ENCODE data around the gene PBX1.
A peak's percentile ranks its signal among the peaks of the same experiment; 100 is the strongest.

PBX1 gene

DNA sequence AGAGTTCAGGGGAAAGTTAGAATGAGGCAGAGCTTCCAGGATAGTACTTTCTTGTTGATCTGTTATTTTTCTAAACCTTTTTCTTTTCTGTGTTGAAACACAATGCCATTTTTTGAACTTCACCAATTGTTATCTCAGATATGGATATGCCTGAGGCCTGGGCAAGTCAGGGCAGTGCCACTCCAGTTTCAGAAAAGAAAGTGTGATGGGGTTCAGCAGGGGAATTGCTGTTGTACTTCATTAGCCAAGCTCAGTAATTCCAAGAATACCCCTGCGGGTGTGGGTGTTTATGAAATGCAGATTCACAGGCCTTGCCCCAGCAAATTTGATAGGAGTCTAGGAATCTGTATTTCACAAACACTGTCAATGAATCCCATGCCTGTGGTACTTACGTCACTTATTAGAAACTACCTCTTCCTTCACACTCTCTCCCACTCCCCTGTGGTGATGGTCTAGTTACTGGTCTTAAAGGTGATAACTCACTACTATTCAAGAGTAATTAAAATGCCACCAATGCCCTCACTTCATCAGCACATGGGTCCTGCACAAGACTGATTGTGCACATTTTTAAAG, 142.3 kb downstream of the PBX1 start:
- no peak for DNase-seq

DNA sequence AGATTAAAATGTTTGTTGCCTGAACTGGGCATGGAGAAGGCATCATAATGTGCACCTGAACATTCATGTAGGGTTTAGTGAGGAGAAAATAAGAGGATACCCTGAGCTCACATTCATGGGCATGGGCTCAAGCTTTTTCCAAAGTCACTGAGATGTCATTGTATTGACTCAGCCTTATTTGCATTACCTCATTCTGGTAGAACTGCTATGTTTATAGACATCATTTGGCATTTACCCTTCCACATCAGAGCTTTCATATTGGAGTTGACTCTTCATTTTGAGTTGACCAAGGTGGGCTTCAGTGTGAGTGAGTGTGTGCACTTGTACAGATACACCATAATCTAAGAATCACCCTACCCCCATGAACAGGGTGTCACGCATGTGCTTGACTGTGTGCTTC, 143.2 kb downstream of the PBX1 start:
- DNase-seq, result no peak

DNA sequence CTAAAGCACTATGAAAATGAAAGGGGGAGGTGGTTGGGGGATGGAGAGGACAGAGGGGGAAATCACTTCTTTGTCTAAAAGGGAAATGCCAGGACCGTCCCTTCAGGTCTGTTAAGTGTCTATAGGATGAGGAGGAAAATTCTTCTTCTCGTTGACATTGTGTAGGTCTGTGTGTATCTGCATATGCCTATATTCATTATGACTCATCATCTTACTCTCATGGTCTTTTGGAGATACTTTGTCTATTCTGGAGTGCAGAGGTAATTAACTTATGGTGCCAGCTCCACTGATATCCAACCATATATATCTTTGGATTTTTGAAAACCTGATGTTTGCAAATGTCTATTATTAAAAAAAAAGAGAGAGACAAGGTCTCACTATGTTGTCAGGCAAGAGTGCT, 143.7 kb downstream of the PBX1 start:
- DNase-seq, result no peak

DNA sequence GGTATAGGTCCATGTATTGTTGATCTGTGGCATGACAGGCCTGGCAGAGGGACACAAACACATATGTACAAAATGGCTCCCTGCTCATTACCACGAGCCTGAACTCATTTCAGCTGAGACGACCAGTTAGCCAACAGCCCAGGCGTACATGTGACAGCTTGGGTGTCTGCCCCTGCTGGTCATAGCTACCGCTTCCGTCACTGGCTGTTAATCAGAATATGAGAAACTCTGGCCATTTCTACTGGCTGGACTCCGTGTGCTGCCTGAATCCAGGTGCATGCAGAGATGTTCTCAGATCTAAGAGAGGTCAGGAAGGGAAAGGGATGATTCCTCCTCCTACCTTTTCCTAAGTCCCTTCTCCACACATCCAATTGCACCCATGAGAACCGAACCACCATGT, 144.5 kb downstream of the PBX1 start:
- DNase-seq, result peak in 2 of 14 donors; percentile 29 to 68

DNA sequence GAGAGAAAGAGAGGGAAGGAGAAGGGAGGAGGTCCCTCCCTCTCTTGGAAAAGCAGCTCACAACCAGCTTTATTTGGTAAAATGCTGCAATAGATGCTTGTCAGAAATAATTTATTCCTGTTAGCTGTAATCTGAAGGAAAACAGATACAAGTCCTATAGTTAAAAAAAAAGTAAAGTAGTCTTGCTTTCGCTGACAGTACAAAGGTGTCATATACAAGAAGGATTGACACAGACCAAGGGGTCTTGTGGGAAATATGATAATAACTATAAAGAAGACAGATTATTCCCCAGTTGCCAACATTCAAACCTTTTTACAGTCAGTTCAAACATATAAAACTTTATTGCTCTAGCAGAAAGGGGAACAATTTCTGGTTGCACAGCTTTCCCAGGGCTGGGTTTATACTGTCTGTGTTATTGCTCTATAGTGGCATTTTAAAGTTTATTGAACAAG, 145.0 kb downstream of the PBX1 start:
- DNase-seq, result no peak

DNA sequence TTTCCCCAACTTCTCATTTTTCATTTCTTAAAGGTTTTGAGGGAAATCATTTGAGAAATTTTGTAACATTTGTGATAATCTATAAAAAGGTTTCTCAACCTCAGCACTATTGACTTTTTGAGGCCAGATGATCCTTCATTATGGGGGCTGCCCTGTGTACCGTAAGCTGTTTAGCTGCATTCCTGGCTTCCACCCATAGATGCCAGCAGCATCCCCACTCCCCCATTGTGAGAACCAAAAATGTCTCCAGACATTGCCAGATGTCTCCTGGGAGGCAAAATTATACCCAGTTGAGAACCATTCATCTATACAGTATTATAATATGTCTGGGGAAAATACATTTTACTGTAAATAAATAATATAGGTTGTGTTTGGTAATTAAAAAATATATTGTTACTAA, 146.0 kb downstream of the PBX1 start:
- no peak for DNase-seq

DNA sequence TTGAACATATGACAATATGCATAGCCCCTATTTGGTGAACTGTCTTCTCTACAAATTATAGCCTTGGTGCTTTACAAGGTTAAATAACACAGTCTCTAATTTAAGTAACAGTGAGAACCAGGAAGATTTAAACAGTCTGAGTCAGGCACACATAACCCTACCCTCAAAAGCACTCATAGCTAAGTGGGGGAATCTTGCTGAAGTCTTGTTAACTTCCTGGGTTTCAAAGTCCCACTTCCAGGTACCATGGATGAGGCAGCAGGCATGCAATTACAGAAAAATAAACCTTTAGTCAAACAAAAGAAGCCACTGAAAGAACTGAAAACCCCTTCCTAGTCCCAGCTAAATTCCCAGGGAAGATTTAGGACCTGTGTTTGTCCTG, 147.6 kb downstream of the PBX1 start:
- no peak for DNase-seq

DNA sequence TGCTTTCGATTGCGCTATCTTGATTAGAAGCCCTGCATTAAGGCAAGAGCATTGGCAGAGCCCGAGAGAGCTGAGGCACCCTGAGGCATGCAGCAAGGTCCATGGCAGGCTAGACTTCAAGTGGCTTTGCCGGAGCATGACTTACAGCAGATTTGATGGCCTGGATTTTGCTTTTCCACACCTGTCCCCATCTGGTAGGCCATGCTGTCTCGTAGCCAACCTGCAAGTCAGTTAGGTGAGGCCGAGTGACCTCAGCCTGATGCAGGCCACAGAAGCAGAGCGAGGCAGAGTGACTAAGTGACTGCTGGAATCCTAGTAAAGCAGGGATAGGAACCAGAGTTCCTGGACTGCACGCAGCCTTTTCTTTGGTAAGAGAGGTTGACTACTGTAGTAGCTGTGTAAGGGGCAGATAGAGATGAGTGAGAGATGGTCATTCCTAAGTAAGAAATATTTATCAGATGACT, 148.9 kb downstream of the PBX1 start:
- DNase-seq, result peak in 1 of 14 donors; percentile 32

DNA sequence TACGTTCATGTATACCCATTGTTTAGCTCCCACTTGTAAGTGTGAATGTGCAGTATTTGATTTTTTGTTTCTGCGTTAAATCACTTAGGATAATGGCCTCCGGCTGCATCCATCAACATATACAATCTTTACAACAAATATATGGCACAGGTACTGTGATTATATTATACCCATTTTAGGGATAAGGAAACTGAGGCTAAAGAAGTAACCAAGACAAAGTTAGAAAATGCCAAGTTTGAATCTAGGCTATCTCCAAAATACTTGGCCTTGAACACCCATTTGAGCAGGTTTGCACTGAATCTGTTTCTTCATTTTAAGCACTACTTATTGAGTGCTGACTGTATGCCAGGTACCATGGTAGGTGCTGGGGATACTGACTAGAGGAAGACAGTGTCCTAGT, 149.6 kb downstream of the PBX1 start:
- no peak for DNase-seq

DNA sequence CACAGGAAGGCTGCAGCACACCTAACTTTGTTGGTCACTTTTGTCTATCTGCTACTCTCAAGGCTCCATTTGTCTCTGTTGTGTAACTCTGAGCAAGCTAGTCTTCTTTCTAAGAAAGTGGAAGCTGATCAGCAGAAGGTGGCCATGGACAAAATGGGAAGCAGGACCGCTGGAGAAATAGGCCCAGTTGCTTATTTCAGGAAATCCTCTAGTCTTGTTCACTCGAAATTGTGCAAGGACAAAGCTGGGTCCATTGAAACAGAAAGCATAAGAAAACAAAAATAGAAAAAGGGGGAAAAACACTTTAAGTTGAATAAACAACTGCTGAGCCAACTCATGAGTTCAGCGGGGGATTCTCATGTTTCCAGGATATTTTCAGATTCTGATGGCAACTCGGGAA, 150.1 kb downstream of the PBX1 start:
- DNase-seq, result no peak

DNA sequence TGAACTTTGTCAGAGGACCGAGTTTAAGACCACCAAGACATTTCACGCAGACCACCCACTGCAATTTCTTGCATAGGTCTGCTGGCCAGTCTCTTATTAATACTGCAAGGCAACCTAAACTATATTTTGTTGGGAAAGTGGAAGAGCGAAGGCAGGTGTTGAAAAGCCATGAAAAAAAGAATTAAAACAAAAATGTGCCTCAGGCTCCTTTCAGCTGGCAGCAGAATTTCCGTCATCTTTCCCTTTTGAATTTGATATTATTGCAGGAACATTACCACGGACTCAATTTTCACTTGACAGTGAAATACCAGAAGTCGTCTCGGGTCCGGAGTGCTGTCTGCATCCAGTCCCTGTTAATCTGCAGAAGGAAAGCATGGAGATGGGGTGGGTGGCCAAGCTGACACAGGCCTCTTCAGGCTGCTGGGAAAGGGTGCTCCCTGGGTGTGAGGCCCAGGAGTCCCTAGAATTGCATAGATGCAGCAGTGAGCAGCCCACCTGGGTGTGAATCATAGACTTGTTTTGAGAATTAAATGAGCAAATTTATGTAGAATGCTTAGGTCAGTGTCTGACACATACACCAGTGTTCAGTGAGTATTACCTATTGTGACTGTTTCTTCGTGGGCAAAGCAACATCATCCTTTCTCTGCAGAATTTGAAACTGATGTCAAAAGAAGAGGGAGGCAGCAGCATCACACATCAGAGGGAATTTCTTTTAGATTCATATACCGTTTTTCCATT, 150.7 kb downstream of the PBX1 start:
- DNase-seq, result no peak

DNA sequence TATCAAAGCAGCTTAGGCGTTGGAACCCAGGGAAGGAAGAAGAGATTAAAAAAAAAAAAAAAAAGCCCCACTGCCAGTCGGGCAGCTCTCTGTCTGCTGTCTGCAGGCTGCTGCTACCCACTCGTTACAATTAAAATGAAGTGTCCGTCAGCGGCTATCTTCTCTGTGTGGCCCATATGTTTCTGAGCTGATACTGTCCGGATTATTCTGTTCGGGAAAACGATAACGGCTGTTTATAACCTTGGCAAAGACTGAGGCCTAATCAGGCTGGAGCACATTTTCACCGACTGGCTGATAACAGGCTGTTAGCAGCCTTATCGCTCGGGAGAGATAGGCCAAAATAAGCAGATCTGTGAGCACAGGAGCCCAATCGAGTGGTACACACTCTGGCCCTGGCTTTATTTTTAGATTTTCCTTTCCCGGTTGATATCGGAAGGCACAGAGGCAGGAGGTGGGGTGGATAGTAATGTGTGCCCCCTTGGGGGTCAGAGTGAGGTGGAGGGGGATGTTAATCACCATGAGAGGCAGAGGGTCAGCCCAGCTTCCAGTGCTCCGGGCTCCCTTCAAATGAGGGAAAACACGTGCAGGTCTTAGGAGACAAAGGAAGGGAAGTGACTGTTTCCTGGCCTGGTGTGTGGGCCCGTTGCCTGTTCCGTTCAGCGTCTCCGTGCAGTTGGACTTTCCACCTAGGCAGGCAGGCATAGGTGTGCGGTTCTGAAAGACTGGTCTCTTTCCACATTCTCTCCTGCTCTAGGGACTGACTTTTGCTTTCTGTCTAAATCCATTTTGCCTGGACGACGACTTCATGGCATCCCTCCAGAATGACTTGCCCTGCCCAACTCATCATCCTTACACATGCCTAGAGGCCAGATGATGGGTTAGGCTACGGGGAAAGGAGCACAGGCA, 153.4 kb downstream of the PBX1 start:
- peak in 1 of 14 donors; percentile 50 for DNase-seq

DNA sequence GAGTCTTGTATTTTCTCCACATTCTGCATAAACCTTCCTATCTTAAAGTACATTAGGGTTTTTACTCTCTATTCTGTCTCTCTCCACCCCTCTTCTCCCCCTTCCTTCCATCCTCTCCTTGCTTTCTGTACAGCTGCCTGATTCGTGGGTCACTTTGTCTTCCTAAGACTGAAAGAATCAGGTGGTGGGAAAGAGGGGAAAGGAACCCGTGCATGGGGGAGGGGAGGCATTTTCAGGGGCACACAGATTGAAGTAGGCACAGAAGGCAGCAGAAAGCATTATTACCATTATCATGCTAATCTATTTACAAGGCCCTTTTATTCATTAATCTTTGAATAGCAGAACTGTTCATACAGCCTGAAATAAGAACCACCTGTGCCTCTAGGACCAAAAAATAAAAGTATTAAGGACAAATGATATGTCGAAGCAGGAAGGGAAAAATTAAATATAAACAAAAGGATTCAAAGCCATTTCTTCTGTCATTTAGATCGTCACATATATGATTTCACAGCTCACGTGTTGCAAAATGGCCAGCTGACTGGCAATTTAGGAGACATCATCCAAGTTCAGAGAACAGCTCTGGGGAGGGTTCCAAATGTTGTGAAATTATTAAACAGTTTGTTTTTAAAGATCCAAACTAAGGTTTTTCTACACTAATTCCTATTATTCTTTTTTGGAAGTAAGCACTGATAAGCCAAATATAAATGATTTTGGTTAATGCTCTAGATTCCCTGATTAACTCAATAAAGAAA, 154.6 kb downstream of the PBX1 start:
- DNase-seq, result no peak

DNA sequence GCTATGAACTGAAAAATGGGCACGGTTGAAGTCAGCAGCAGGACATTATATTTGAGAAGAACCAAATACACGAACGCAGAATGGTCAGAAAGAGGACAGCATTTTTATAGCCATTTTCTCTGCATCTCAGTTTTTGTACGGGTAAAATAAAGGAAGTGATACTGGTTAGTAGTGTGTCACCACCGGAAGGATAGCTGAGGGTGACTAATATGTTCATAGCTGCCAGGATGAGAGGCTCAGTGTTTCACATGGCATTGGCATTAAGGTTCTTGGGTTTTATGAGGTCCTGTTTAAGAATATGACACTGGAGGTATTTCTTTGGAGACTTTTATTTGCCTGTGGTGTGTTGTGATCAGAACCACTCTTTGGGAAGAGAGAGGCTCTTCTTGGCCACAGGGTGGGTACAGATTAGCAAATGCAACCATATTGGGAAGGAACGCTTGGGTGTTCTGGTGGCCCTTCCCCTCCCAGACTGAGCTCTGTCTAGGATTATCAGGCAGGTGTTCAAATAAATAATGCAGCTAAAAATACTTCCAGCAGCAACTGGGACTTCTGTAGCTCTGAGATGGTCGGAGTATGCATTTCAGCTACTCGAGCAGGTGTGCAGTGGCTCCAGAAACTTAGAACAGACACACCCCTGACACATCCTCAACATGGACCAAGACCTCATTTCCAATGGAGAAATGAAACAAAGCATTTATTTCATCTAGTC, 158.2 kb downstream of the PBX1 start:
- no peak for DNase-seq

DNA sequence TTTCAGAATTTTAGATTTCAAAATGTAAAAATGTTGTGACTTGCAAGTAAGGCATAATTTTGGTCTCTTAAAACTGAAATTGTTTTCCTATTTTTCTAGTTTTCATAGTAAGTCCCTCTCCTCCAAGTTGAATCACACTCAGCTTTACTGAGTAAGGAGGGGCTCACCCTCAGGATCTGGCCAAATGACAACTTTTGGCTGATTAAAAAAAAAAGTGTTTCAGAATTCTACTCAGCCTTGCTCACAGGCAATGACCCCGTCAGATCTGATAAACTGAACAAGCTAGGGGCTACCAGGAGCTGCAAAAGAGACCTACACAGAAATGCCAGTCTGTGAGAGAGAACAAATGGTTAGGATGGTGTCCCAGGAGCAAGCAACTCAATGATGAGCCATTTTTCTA, 159.8 kb downstream of the PBX1 start:
- DNase-seq, result no peak

DNA sequence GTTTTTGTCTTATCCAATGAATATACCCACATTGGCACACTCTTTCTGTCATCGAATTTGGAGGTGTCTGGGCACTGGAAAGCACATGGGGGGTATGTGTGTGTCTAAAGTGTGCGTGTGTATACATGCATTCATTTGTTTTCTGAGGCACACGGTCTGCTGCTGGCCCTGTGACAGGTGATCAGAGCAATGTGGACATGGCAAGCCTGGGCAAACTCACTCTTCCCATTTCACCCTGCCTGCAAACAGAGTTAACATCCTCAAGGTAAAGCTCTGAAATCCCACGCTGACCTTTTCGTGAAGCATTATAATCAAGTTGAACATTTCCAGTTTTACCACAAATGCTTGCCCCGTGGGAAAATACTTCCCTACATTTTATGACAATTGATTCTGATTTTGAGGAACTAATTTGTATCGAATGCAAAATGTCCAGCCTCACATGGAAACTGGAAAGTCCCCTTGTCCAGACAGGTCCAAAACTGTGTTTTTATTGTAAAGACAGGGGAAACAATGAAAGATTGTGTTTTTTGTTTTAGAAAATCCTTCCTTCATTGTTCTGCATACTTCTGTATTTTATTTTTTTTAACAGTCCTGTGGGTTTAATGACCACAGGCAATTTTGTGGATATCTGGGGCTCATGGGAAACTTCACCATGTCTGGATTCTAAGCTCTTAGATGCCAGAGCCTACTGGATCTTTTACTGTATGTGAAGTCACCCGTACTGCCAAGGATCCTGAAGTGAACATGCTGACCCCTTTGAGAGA, 160.9 kb downstream of the PBX1 start:
- no peak for DNase-seq

DNA sequence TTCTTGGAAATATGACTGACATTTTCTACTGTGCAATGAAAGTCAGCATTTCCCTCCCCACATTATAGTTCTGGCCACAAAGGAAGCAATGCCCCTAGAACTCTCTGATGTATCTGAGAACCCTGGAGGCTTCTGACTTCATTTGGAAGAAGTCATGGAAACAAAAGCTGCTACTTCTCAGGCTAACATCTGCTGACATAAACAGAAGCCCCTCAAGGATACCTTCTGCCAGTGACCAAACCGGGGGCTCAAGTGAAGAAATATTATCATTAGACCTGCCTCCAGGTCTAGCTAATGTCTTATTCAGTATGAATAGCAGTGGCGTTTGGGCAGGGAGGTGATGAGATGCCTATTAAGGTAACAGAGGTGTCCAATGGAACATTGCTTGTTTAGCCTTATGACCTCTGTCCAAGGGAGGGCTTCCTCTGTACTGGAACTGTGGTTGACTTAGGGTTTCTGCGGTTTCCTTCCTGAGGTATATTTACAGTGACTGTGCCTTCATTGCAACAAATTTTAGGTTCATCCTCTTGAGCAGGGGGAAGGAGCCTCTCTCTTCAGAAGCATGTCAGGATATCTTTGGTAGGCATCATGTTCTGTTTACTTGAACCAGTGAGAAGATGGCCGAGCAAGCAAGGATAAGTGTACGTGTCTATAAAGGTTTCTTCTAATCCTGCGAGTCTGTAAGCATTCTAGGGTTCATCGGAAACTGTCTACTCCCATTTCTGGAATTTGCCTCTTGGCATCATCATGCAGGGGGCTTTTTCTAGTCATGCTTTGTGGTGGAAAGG, 161.7 kb downstream of the PBX1 start:
- DNase-seq, result no peak

DNA sequence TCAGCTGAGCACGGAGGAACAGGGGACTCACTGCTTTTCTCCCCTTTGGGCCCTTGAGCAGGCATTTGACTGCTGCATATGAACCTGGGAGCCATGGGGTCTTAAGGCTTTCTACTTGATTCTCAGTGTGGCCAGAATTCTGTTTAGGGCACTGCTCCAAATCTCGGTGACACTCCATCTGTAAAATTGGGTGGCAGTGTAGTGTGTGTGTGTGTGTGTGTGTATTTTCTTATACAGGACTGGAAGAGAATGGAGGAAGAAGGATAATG, 162.2 kb downstream of the PBX1 start:
- no peak for DNase-seq

DNA sequence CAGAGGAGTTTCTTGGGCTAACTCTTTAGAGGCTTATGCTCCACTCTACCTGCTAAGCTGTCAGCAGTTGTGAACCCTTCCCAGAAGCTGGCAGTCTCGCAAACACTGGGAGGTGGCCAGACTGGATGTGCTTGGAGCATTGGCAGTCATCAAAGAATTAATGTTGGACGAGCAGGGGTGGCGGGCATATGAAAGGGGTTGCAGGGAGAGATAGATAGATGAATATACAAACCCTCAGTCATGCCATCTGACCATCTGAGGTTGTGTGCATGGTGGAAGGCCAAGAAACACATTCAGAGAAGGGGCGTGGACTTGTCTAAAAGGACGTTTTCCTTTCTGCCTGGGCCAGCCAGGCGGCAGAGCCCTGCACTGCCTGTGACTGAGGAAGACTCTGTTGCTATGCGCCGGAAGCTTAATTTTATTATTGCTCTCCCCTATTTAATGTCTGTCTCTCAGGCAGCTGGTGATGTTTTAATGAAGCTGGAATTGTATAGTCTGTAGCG, 164.4 kb downstream of the PBX1 start:
- DNase-seq, result peak in 5 of 14 donors; percentile 23 to 35 (median 26)

DNA sequence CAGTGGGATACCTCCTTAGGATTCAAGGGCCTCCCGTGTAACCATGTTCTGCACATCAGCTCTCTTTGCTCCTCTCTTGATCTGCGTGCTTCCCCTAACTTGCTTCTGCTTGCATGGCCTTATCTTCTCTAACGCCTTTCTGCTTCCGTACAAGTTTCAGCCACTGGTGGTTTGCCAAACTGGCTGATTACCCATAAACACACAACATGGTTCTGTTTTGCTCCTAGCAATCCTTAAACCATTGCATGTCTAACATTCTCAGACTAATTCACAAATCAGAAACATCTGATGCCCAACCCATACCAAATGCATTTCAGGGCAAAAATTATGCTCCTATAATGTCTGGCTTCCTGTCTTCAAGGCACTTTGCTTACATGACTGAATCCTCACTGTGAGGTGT, 166.4 kb downstream of the PBX1 start:
- DNase-seq, result no peak
